Fibroblast of skin of scalp (primary cell): ENCODE measurements around the gene ERCC2.

Experiments used
- DNase-seq: peaks from one replicate; pipeline ENCODE4 v3.0.0-alpha.2; 2013

Gene ERCC2

DNA sequence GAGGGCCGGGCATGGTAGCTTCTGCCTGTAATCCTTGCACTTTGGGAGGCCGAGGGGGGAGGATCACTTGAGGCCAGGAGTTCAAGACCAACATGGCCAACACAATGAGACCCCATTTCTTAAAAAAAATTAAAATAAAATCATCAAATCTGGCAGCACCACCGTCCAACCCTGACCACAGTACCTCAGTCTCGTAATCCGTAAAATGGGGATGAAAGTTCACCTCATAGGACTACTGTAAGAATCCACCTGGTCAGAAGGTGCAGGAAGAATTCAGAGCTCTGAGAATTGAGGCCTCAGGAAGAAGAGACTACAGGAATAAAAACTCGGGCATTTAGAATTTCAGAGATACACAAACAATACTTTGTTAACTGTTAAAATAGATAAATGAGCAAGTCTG is 31.4 kb upstream of the ERCC2 start:
- no peak for DNase-seq

DNA sequence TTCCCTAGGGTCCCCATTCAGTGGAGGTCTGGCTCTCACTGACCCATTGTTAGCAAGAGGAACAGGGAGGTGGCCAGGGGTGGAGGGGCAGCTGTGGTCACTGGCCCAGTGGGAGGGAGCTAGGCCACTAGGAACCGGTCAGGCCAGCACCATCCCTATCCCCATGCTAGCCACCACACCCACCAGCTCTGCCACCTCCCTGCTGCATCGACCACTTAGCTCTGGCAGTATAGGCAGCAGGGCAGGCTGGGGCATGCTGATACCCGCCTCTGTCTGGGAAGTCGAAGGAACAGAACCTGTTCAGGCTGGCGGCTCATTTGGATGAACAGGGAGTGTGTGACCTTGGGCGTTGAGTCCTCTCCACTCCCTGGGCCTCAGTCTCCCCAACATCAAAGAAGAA is 29.8 kb upstream of the ERCC2 start:
- DNase-seq = no peak

DNA sequence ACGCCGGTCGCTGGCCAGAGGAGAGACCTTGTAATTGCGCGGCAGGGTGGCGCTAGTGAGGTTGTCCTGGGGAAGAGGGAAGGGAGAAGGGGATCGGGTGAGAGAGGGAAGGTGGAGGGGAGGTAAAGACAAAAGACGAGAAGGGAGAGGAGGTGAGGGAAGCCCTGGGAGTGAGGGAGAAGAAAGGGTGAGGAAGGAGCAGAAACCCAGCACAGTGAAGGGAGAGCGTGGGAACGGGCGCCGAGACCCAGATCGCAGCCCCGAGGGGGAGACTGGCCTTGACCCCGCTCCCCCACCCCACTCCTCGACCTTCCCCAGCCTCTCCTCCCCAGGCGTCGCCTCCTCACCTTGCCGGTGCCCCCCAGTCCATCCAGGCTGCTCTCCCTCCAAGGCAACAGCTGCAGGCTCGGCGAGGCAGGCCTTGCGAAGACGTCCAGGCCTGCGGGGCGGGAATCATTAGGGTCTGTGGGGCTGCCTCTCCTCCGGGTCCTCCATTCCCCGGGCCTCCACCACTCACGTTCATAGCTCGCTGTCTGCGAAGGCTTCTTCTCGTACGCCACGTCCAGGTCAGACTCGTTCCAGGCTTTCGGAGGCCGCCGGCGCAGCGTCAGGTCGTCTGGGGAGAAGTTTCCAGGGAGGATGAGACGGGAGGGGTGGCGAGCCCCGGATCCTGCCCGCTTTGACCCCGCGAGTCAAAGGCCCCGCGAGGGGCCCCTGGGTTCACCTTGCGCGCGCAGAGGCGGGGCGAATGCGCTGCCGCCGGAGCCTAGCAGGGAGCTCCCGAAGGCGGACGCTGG is 25.6 kb upstream of the ERCC2 start:
- no peak for DNase-seq

DNA sequence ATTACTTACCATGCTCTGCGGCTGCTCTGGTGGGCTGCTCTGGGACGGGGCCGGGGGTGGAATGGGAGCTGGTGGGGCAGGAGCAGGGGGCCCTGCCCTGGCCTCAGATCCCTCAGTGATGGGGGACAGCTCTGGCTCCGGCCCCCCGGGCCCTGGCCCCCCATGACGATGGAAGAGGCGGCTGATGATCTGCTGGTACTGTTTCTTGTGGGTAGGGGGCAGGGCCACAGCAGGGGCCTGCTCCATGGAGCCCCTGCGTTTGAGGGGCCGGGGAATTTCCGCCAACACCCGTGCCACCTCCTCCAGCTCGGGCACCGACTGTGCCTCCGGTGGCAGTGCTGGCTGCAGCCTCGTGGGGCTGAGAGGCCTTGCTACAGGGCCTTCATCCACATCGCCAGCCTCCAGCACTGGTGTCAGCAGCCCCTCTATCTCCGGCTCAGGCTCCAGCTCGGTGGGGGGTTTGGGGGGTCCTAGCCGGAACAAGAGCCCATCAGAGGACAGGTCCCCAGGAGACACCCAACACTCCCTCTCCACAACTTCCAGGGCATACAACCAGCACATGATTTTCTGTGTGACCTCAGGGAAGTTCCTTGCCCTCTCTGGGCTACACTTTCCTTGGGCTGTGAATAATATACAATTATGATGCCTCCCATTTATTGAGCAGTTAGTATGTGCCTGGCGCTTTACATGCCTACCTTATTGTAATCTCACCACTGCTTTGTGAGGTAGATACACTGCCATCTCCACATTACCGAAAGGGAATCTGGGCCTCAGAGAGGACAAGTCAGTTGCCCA is 21.7 kb upstream of the ERCC2 start:
- no peak for DNase-seq

DNA sequence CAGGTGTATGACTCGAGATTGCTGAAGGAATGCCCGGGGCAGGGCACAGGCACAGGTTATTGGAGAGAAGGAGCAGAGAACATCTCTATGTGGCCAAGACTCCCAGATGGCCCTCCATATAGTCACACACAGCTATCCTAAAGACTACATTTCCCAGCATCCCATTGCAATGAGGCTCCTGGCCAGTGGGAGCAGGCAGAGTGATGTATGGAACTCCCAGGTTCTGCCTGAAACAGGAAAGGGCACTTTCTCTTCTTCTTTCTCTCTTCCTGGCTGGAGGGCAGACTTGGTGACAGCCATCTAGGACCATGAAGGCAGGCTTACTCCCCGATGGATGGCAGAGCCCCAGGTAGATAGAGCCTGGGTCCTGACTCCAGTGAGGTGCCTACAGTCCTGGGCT is 21.0 kb upstream of the ERCC2 start:
- no peak for DNase-seq

DNA sequence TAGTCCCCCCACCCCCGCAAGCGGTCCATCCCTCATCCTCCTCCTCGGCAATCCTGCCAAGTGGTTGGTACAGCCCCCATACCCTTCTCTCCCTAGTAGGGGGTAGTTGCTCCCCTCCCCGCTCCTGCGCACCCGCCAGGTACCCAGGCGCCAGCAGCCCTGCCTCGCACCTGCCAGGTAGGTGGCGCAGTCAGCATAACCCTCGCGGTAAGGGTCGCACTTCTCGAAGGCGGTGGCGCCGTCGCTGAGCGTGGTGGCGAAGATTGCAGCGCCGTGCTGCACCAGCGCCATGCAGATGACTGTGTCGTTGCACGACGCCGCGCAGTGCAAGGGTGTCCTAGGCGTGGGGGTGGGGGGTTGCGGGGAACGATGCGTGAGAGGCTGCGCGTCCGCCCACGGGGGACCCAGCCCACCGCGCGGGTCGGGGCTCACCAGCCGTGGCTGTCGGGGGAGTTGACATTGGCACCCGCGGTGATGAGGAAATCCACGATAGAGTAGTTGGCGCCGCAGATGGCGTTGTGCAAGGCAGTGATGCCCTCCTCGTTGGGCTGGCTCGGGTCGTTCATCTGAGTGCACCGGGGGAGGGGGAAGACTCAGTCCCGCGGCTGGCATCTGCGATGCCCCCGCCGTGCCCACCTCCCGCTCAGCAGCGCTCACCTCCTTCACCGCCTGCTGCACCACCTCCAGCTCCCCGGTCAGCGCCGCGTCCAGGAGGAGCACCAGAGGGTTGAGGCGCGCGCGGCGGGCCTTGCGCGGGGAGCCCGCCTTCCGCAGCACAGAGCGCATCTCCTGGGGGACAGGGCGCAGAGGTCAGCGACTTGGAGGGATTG is 15.2 kb upstream of the ERCC2 start:
- DNase-seq = no peak

DNA sequence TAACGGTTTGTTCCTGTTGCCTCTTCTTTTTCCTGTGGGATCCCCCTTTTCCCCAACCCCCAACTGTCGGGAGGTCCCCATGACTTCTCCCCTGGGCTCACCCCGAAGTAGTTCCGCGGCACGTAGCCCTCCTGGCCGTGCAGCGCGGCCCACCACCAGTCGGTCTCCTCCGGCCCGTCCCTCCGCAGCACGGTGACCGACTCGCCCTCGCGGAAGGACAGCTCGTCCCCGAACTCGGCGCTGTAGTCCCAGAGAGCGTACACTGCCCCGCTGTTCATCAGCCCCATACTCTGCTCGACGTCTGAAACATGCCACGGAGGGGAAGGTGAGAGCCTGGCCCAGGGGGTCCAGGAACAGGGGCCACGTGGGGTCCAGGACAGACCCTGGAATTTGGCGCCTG is 12.1 kb upstream of the ERCC2 start:
- DNase-seq = no peak

DNA sequence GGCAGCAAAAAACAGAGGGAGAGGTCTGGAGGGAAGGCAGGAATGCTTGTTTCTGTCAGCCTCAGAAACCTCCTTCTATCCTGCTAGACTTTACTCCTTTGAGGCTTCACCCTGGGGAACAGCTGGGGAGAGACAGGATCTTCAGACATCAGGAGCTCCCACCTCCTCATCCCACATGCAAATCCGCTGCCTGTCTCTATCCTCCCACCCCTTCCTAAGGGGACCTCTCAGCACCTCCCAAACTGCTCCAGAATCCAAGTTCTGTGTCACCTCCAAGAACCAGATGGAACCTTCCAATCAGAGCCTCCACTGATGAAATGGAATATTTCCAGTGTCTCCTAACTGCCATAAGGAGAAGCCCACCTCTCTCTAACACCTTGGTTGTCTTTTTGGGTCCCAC is 9.7 kb upstream of the ERCC2 start:
- DNase-seq = no peak

DNA sequence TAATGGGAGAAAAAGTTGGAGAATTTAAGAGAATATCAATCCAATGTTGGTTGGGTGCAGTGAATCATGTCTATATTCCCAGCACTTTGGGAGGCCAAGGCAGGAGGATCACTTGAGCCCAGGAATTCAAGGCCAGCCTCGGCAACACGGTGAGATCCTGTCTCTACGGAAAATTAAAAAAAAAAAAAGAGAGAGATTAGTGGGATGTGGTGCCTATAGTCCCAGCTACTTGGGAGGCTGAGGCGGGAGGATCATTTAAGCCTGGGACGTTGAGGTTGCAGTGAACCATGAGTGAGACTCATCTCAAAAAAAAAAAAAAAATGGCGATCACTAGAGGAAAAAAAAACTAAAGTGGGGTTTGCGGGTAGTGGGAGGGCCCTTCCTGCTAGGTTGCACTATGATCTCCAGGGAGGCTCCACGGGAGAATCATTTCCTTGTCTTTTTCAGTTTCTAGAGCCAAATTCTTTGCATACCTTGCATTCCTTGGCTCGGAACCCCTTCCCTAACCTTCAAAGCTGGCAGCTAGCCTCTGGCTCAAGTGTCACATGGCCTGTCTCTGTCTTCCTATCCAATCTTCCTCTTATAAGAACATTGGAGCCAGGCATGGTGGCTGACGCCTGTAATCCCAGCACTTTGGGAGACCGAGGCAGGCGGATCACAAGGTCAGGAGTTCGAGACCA is 5.8 kb upstream of the ERCC2 start:
- DNase-seq = peak; percentile 100

DNA sequence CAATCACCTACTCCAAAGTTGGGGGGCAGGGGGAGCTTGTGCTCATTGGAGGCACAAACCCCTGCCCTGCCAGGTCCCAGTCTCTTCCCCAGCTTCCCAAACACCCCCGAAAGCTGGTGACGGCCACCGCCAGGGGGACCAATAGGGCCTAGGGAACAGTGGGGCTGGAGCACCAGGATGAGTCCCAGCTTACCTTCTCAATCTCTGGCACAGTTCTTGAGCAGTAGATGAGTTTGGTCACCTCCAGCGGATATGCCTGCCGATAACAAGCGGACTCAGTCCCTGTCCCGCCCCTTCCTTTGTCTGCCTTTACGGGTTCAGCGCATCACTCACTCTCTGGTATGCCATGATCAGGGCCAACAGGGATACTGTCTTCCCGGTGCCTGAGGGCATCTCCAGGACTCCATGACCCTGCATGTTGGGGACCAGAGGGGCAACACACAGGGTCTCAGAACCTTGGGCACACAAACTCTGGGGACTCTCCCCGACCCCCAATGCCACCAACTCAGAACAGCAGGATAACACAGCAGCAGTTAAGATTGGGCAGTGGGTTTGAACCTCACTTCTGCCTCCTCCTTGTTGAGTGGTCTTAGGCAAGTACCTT is 1.5 kb downstream of the ERCC2 start:
- DNase-seq = peak; percentile 14

DNA sequence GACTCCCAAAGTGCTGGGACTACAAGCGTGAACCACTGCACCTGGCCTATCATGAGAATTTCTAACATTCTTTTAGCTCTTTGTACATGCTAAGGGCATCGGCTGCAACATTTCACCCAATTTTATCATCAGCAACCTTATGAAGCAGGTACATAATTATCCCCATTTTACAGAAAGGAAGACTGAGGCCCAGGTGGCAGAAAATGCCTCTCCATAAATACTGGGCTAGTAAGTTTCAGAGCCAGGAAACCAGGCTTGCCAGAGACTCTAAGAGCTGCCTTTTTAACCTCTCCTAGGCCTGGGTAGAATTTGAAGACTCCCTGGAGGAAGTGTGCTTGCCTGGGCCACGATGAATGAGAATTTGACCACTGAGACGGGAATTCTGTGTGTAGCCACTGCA is 2.2 kb downstream of the ERCC2 start:
- DNase-seq = no peak

DNA sequence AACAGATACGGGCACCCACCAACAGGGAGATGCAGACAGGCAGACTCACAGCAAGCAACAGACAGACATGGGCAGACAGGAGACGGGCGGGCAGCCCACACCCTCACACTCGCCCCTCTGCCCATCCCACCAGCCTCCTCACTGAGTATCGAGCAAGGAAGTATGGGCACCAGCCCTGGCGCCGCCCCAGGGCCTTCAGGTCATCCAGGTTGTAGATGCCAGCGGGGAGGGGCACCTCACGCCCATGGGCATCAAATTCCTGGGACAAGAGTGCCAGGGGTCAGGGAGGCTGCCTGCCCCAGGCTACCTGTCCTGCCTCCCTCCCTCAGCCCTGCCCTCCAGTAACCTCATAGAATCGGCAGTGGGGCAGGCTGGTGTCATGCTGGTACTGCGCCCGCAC is 5.7 kb downstream of the ERCC2 start:
- no peak for DNase-seq

DNA sequence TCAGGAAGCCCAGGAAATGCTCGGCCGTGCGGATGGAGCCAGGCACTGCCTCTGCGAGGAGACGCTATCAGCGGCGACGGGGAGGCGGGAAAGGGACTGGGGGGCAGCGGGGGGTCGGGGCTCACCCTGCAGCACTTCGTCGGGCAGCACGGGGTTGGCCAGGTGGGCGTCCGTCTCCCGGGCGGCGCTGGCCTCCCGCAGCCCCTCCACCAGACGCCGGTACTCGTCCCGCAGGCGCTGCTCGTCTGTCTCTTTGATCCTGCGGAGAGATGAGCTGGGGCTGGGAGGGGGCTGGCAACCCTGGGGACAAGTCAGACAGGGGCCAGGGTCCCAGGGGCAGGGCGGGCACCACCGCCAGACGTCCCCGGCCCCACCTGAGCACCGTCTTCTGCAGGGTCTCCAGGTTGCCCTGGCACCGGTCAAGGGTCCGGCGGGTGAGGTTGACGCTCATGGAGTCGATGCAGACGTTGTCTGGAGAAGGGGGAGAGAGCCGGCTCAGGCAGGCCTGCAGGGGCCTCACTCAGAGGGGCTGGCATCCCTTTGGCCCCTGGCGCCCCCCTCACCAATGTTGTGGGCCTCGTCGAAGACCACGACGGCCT is 6.4 kb downstream of the ERCC2 start:
- DNase-seq = no peak

DNA sequence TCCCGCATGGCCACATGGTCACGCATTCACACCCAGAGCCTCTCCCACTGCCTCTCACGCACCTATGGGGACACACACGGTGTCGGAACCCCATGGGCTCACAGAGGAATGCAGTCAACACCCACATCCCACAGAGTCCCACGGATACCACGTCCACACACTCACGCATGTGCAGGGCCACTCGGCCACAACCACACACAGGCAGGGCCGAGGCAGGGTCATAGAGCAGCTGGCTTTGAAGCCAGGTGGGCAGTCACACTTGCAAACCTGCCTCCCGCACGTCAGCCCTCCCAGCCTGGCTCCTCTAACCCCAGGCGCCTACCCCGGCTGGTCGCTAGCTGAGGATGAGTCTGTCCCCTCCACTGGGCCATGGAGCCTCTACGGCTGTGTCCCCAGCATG is 8.1 kb downstream of the ERCC2 start:
- DNase-seq = no peak

DNA sequence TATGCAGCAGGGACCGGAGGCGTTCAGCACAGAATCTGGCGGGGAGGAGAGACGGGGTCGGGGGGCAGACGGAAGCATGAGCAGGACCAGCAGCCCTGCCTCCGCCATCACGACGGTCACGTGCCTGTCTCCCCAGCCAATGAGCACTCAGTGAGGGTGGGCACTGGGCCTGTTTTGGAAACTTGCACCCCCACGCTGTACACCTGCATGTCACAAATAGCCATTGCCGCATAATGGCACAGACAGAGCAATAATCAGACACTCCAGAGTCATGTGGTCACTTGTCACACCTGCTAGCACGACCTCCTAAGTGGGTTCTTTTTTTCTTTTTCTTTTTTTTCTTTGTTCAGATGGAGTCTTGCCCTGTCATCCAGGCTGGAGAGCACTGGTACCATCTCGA is 8.8 kb downstream of the ERCC2 start:
- no peak for DNase-seq

DNA sequence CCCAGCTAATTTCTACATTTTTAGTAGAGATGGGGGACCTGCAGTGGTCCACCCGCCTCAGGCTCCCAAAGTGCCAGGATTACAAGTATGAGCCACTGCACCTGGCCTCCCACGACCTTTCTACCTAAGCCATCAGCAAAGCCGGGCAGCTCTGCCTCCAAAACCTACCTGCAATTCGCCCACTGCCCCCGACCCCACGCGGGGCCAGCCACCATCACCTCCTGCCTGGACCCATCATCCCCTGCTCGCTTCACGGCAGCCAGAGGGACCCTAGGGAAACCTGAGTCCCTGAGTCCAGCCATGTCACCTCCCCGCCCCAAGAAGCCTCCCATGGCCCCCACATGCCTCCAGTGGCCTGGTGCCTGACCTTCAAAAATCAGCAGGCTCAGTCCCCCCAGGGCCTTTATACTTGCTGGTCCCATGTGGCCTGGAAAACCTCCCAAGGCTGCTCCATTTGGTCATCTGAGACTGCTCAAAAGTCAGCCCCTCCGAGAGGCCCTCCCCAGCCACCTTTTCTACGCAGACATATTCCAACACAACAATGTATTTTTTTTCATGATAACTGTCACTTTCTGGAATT is 12.1 kb downstream of the ERCC2 start:
- DNase-seq = no peak

DNA sequence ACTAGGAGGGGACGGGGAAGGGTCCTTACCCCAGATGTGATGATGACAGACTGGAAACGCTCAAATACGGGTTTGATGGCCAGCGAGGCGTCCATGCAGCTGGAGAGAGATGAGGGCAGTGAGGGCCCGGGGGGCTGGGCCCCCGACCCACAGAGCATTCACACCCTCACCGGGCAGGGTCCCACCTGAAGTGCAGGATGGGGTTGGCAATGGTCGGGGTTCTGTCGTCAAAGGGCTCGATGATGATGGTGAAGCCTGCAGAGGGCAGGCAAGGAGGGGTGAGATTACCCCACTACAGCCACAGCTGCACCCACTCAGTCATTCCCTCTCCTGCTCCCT is 13.0 kb downstream of the ERCC2 start:
- no peak for DNase-seq

DNA sequence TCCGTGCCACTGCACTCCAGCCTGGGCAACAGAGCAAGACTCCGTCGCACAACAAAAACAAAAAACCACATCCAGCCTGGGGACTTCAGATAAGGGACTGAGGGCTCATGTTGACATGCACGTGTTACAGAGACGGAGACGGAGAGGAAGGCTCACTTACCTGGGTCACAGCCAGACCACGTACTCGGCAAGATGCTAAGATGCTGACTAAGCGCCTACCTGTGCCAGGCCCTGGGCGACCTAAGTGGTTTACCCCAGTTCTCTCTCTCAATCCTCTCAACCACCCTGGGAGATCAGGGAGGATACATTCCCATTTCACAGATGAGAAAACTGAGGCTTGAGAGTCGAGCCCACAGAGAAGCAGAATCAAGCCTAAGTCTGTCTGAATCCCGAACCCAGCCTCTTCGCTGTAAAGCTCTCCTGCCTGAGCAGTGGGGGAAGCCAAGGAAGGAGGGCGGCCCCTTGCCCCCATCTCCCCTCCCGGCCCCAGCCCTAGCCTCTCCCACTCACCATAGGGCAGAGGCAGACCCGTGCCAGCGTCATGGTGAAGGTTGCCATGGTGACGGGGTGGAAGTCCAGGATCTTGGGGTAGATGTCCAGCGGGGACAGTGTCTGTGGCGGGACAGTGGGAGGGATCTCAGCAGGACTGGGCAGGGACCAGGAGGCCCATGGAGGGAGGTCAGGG is 13.5 kb downstream of the ERCC2 start:
- DNase-seq = no peak

DNA sequence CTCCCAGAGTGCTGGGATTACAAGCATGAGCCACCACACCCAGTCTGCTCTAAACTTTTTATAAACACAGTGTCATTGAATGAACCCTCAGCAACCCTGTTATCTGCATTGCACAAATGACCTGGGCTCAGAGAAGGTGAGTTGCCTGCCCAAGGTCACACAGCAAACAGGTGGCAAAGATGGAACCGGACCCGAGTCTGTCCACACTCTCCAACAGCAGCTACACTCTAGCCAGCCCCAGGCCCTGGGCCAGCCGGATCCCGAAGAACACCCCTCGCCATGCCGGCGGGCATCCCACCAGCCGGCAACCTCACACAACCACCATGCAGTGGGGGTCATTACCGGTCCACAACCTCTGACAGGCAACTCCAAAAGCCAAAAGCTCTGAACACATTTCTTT is 14.5 kb downstream of the ERCC2 start:
- no peak for DNase-seq

DNA sequence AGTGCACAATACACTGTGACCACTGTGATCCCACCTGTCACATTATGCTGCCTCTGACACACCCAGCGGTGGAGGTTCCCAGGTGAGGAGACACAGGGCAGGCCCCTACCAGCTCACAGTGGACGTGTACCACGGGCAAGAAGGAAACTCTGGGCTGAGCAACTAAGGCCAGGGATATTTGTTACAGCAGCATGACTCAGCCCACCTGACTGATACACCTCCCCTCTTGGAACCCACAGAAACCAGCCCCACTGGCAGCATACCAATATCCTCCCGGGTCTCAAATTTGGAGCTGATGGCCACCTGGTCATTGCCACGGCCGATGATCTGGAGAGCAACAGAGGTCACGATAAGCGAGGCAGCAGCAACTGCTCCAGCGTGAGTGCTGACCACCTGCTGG is 15.0 kb downstream of the ERCC2 start:
- DNase-seq = no peak

DNA sequence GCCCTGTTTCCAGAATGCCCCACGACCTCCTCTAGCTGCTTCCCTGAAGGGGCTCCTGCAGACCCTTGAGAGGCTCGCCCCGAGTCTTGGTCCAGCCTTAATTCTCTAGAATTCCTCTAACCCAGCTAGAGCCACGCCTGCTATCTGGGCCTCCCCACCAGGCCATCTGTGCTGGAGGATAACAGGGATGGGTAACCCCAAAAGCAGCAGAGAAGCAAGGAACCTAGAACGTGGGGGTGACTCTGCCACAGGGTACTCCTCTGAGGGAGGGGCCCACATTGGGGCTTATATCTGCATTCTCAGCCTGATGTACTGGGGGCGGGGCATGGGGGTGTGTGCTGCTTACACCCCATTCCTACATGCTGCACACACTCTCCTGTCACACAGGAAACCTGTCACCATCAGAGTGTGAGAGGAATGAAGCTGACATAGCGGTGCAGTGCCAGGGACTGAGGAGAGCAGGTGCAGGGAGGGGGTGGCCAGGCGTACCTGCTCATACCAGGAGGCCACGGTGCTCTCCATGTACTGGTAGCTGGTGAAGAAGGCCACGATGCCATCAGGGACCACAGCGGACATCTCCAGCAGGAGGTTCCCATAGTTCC is 16.0 kb downstream of the ERCC2 start:
- DNase-seq = no peak
